SK-N-SH (cell line): ENCODE results near the gene NCAM1. TPM values are rescaled to one million over a fixed set of nuclear protein-coding genes. Genes with fewer than 3 reads are reported as not detected.

Source experiments
- CTCF ChIA-PET: fragments of 300-600, 350-600 bp; formaldehyde crosslinking; extraction: SDS; loops from one replicate; lab custom pipeline; 2021; lab: Yijun Ruan, JAX
- POLR2A ChIA-PET: fragments of 350-600 bp; sonication (Branson Sonifier 250); formaldehyde crosslinking; extraction: SDS; loops from one replicate; lab custom pipeline; 2020; ENCODE audit warnings: antibody characterized with exemption, inconsistent platforms; lab: Yijun Ruan, JAX
- DNase-seq: peaks from one replicate; pipeline ENCODE4 v3.0.0; 2012
- H2AFZ ChIP-seq: fragments of 200-600 bp; sonication (generic); 2 replicates; pipeline ENCODE4 v1.8.1; 2016; ENCODE audit warnings: antibody characterized with exemption, mild to moderate bottlenecking, low read depth
- H3F3A ChIP-seq: fragments of 200-600 bp; sonication (generic); replicated peaks from 2 replicates; pipeline ENCODE3; 2016; ENCODE audit warnings: antibody characterized with exemption, mild to moderate bottlenecking; ENCODE audit not compliant: insufficient read depth
- H3K27ac ChIP-seq, 2 experiments: fragments of 200-500 bp in 1 of 2; fragments of 200-600 bp in 1 of 2; sonication (Bioruptor generic) in 1 of 2; sonication (generic), shearing (Covaris generic) in 1 of 2; 2 replicates each; pipeline versions ENCODE4 v1.5.1 to v1.6.1; 2014 to 2016; ENCODE audit warnings: low read depth in 2 of 2, inconsistent platforms in 1 of 2, low read length in 1 of 2, mild to moderate bottlenecking in 1 of 2, mixed read lengths in 1 of 2
- H3K27me3 ChIP-seq: fragments of 200-600 bp; sonication (generic), shearing (Covaris generic); 2 replicates; pipeline ENCODE4 v1.6.1; 2016; ENCODE audit warnings: mixed run types; ENCODE audit not compliant: insufficient read depth
- H3K36me3 ChIP-seq, 2 experiments: fragments of 200-500 bp in 1 of 2; fragments of 200-600 bp in 1 of 2; sonication (Bioruptor generic) in 1 of 2; sonication (generic) in 1 of 2; replicated peaks in 1 of 2; 2 replicates each; pipeline versions ENCODE3 to v1.5.1; 2014 to 2016; ENCODE audit warnings: low read length in 1 of 2, mild to moderate bottlenecking in 1 of 2; ENCODE audit not compliant: insufficient read depth in 2 of 2, control insufficient read depth in 1 of 2
- H3K4me1 ChIP-seq, 2 experiments: fragments of 200-500 bp in 1 of 2; fragments of 200-600 bp in 1 of 2; sonication (Bioruptor generic) in 1 of 2; sonication (generic), shearing (Covaris generic) in 1 of 2; 2 replicates each; pipeline versions ENCODE4 v1.5.1 to v1.6.1; 2014 to 2016; ENCODE audit warnings: low read depth in 1 of 2, low read length in 1 of 2, mixed run types in 1 of 2; ENCODE audit not compliant: insufficient read depth in 2 of 2, control insufficient read depth in 1 of 2
- H3K4me2 ChIP-seq: fragments of 200-600 bp; sonication (generic), shearing (Covaris generic); 2 replicates; pipeline ENCODE4 v1.6.1; 2017; ENCODE audit warnings: mixed run types
- H3K4me3 ChIP-seq, 2 experiments: fragments of 200-500 bp in 1 of 2; fragments of 200-600 bp in 1 of 2; sonication (Bioruptor generic) in 1 of 2; sonication (generic), shearing (Covaris generic) in 1 of 2; 2 replicates each; pipeline versions ENCODE4 v1.5.1 to v1.8.1; 2014 to 2016; ENCODE audit warnings: low read depth in 2 of 2, inconsistent platforms in 1 of 2, low read length in 1 of 2, mild to moderate bottlenecking in 1 of 2, mixed read lengths in 1 of 2, moderate library complexity in 1 of 2
- H3K79me2 ChIP-seq: fragments of 200-600 bp; sonication (generic); 2 replicates; pipeline ENCODE4 v1.8.1; 2017; ENCODE audit warnings: mild to moderate bottlenecking; ENCODE audit not compliant: insufficient read depth
- H3K9ac ChIP-seq: fragments of 200-600 bp; sonication (generic); 2 replicates; pipeline ENCODE4 v1.6.1; 2017; ENCODE audit warnings: mixed run types
- H3K9me2 ChIP-seq: fragments of 200-600 bp; sonication (generic); 2 replicates; pipeline ENCODE4 v1.6.1; 2017; ENCODE audit warnings: mixed run types
- H3K9me3 ChIP-seq: fragments of 200-600 bp; sonication (generic); 2 replicates; pipeline ENCODE4 v1.6.1; 2017; ENCODE audit warnings: mixed run types, mild to moderate bottlenecking, moderate library complexity
- H4K20me1 ChIP-seq: fragments of 200-600 bp; sonication (generic); 2 replicates; pipeline ENCODE4 v1.6.1; 2017; ENCODE audit warnings: mild to moderate bottlenecking, mixed run types; ENCODE audit not compliant: insufficient read depth
- CHD2 ChIP-seq: fragments of 150-350 bp; IDR thresholded peaks from 2 replicates; pipeline ENCODE4 v1.6.1; 2018; ENCODE audit warnings: low read length; ENCODE audit not compliant: partially characterized antibody
- ELF1 ChIP-seq: IDR thresholded peaks from 2 replicates; pipeline ENCODE4 v1.4.0; 2012
- FOSL2 ChIP-seq: IDR thresholded peaks from 2 replicates; pipeline ENCODE4 v1.4.0; 2012; ENCODE audit warnings: low read depth, mild to moderate bottlenecking, moderate library complexity, borderline replicate concordance
- FOXJ3 ChIP-seq: sonication (generic); formaldehyde crosslinking; IDR thresholded peaks from 2 replicates; pipeline ENCODE4 v1.5.1; 2020; ENCODE audit warnings: mild to moderate bottlenecking, missing genetic modification reagents
- FOXM1 ChIP-seq: IDR thresholded peaks from 2 replicates; pipeline ENCODE4 v1.4.0; 2012; ENCODE audit warnings: low read depth, mild to moderate bottlenecking
- GABPA ChIP-seq: IDR thresholded peaks from 2 replicates; pipeline ENCODE4 v1.4.0; 2012; ENCODE audit warnings: low read depth, mild to moderate bottlenecking
- JUND ChIP-seq: IDR thresholded peaks from 2 replicates; pipeline ENCODE4 v1.4.0; 2012
- MXI1 ChIP-seq: IDR thresholded peaks from 2 replicates; pipeline ENCODE4 v1.6.1; 2012; ENCODE audit warnings: mild to moderate bottlenecking, low read depth, low read length, improper control_type of control experiment
- PBX3 ChIP-seq: IDR thresholded peaks from 2 replicates; pipeline ENCODE4; 2012
- RAD21 ChIP-seq: IDR thresholded peaks from 2 replicates; pipeline ENCODE4 v1.6.1; 2012; ENCODE audit warnings: mild to moderate bottlenecking, low read length
- TAF1 ChIP-seq: IDR thresholded peaks from 2 replicates; pipeline ENCODE4 v1.6.1; 2012; ENCODE audit warnings: low read depth, mild to moderate bottlenecking, low read length, moderate library complexity, borderline replicate concordance
- TEAD4 ChIP-seq: IDR thresholded peaks from 2 replicates; pipeline ENCODE4 v1.4.0; 2012; ENCODE audit warnings: mild to moderate bottlenecking, borderline replicate concordance; ENCODE audit not compliant: insufficient read depth
- USF1 ChIP-seq: IDR thresholded peaks from 2 replicates; pipeline ENCODE4 v1.4.0; 2012; ENCODE audit warnings: low read depth, borderline replicate concordance
- ZBTB33 ChIP-seq: IDR thresholded peaks from 2 replicates; pipeline ENCODE4 v1.4.0; 2012; ENCODE audit warnings: low read depth, borderline replicate concordance
- WGBS: methylation state at CpG from one replicate; pipeline ENCODE4 v1.1.6; 2017; ENCODE audit warnings: low lambda C conversion rate; 5-methylcytosine and 5-hydroxymethylcytosine counted together
- polyA plus RNA-seq, 3 experiments: library from polyadenylated mRNA; depleted of rRNA; stranded (reverse); fragments of >200 nt; gene quantifications; 2 replicates each; pipeline ENCODE4 v1.2.3, GENCODE V29; 2012
- TF ChIP-seq, protein P1 (sequence below): fragments of 200-600 bp; sonication (generic); IDR thresholded peaks from 2 replicates; pipeline ENCODE4 v1.6.1; 2017; ENCODE audit warnings: antibody characterized with exemption, mild to moderate bottlenecking, moderate library complexity
- TF ChIP-seq, protein P2 (sequence below): fragments of 150-350 bp; IDR thresholded peaks from 2 replicates; pipeline ENCODE4 v1.6.1; 2016; ENCODE audit warnings: mild to moderate bottlenecking, low read depth, low read length

NCAM1 gene
- polyA plus RNA-seq, 1 of the 3 experiments (the other 2 are of a cell fraction), result 19.4 TPM

GRCh38 chr11:112983887-112984286 lies 22.7 kb downstream of the NCAM1 start:
- TF ChIP-seq TAF1 (no peak), JUND (no peak), FOXJ3 (CRISPR knock-in tag) (no peak), FOSL2 (no peak), TEAD4 (no peak), ZBTB33 (no peak)
- TF ChIP-seq, all 33 proteins: peak for 0
- peaks cover under 1% of the 10 kb centered on the region; the same call in 1 of the 2 replicates for H3K79me2 ChIP-seq
- H3F3A ChIP-seq, result no peaks in the 10 kb centered on the region
- H3K27ac ChIP-seq, result no peak overlapping the region
- no peak overlapping the region for H3K9ac ChIP-seq
- H2AFZ ChIP-seq, result no peak overlapping the region
- H3K27me3 ChIP-seq, result no peaks in the 10 kb centered on the region
- no peak overlapping the region for H3K4me2 ChIP-seq
- CTCF ChIA-PET, result no interaction called here
- no peaks in the 10 kb centered on the region for H4K20me1 ChIP-seq
- H3K4me3 ChIP-seq, result no peak overlapping the region
- DNase-seq, result no peak
- WGBS, result 49% methylated on average over 1 of the region's 1 CpG
- H3K36me3 ChIP-seq, result no peaks in the 10 kb centered on the region
- no peaks in the 10 kb centered on the region for H3K9me2 ChIP-seq
- POLR2A ChIA-PET, result no interaction called here
- no peaks in the 10 kb centered on the region for H3K4me1 ChIP-seq
- H3K9me3 ChIP-seq, result peaks cover under 1% of the 10 kb centered on the region; the same call in 1 of the 2 replicates

DNA sequence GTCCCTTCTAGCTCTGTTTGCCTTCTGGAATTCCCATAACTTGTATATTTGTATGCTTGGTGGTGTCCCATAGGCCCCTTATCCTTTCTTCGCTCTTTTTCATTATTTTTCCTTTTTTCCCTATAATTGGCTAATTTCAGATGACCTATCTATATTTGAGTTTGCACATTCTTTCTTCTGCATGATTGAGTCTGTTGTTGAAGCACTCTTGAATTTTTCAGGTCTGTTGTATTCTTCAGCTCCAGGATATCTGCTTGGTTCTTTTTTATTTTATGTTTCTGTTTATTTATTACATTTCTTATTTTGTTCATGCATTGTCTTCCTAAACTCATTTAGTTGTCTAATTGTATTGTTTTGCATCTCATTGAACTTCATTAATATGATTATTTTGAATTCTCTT lies 28.0 kb downstream of the NCAM1 start:
- no peak overlapping the region for H3K4me2 ChIP-seq
- H3F3A ChIP-seq, result no peaks in the 10 kb centered on the region
- H3K9me2 ChIP-seq, result no peaks in the 10 kb centered on the region
- 81% methylated on average over 1 of the region's 1 CpG for WGBS
- no peak overlapping the region for H3K9ac ChIP-seq
- H3K4me1 ChIP-seq, result no peaks in the 10 kb centered on the region
- no peak overlapping the region for H3K27ac ChIP-seq
- TF ChIP-seq JUND, result no peak
- no peak for TF ChIP-seq USF1
- TF ChIP-seq, protein P1, sequence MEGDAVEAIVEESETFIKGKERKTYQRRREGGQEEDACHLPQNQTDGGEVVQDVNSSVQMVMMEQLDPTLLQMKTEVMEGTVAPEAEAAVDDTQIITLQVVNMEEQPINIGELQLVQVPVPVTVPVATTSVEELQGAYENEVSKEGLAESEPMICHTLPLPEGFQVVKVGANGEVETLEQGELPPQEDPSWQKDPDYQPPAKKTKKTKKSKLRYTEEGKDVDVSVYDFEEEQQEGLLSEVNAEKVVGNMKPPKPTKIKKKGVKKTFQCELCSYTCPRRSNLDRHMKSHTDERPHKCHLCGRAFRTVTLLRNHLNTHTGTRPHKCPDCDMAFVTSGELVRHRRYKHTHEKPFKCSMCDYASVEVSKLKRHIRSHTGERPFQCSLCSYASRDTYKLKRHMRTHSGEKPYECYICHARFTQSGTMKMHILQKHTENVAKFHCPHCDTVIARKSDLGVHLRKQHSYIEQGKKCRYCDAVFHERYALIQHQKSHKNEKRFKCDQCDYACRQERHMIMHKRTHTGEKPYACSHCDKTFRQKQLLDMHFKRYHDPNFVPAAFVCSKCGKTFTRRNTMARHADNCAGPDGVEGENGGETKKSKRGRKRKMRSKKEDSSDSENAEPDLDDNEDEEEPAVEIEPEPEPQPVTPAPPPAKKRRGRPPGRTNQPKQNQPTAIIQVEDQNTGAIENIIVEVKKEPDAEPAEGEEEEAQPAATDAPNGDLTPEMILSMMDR, result no peak
- no peak for TF ChIP-seq FOXM1
- TF ChIP-seq FOSL2, result no peak
- TF ChIP-seq ELF1, result no peak
- no peak for TF ChIP-seq ZBTB33
- TF ChIP-seq RAD21, result no peak
- TF ChIP-seq CHD2, result no peak
- TF ChIP-seq GABPA, result no peak
- TF ChIP-seq, protein P2, sequence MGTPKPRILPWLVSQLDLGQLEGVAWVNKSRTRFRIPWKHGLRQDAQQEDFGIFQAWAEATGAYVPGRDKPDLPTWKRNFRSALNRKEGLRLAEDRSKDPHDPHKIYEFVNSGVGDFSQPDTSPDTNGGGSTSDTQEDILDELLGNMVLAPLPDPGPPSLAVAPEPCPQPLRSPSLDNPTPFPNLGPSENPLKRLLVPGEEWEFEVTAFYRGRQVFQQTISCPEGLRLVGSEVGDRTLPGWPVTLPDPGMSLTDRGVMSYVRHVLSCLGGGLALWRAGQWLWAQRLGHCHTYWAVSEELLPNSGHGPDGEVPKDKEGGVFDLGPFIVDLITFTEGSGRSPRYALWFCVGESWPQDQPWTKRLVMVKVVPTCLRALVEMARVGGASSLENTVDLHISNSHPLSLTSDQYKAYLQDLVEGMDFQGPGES, result no peak
- no peak for TF ChIP-seq MXI1
- TF ChIP-seq PBX3, result no peak
- CTCF ChIA-PET, result interaction anchor here (0.5 to 2.1 kb wide), 3 partner anchors 9 to 301 kb away, joined by 3 to 9 read pairs (median 3); no protein-coding TSS in a partner anchor
- H3K79me2 ChIP-seq, result peaks cover 3% of the 10 kb centered on the region; the same call in 1 of the 2 replicates
- no peaks in the 10 kb centered on the region for H3K27me3 ChIP-seq
- DNase-seq, result no peak
- H3K4me3 ChIP-seq, result no peak overlapping the region
- no peak overlapping the region for H2AFZ ChIP-seq
- no peaks in the 10 kb centered on the region for H3K36me3 ChIP-seq
- peaks cover 8% of the 10 kb centered on the region for H3K9me3 ChIP-seq
- POLR2A ChIA-PET, result no interaction called here
- no peaks in the 10 kb centered on the region for H4K20me1 ChIP-seq
